ENCODE data around the gene CHST2.

DNA sequence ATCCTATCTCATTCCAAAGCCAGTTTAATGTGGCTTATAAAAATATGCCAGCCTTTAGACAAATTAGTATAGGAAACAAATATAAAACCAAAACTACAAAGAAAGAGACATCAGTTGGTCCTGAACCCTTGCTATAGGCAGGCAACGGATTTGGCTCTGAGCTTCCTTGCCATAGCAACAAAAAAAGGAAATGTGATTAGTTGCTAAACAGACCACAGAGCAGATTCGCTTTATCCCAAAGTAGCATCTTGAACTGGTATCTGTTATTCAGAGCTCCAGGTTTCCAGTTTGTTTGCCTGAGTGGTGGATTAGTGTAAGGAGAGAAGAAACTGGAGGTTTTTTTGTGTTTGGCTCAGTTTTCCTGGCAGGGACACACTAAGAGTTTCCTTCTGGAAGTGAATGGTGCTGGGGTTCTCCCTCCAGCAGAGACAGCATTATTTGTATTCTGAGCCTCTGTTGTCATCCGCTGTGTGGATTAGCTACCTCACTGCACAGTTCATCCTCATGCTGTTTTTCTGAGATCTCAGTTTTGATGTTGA, 44.1 kb downstream of the CHST2 start:
- no peak for TF ChIP-seq POLR2A (IDR thresholded peaks at IDR 0.05)
- TF ChIP-seq, protein P1, sequence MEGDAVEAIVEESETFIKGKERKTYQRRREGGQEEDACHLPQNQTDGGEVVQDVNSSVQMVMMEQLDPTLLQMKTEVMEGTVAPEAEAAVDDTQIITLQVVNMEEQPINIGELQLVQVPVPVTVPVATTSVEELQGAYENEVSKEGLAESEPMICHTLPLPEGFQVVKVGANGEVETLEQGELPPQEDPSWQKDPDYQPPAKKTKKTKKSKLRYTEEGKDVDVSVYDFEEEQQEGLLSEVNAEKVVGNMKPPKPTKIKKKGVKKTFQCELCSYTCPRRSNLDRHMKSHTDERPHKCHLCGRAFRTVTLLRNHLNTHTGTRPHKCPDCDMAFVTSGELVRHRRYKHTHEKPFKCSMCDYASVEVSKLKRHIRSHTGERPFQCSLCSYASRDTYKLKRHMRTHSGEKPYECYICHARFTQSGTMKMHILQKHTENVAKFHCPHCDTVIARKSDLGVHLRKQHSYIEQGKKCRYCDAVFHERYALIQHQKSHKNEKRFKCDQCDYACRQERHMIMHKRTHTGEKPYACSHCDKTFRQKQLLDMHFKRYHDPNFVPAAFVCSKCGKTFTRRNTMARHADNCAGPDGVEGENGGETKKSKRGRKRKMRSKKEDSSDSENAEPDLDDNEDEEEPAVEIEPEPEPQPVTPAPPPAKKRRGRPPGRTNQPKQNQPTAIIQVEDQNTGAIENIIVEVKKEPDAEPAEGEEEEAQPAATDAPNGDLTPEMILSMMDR (IDR thresholded peaks at IDR 0.05): no peak
